ENCODE measurements around the gene CYB5RL.
A peak's percentile ranks its signal among the peaks of the same experiment; 100 is the strongest.

The CYB5RL gene

DNA sequence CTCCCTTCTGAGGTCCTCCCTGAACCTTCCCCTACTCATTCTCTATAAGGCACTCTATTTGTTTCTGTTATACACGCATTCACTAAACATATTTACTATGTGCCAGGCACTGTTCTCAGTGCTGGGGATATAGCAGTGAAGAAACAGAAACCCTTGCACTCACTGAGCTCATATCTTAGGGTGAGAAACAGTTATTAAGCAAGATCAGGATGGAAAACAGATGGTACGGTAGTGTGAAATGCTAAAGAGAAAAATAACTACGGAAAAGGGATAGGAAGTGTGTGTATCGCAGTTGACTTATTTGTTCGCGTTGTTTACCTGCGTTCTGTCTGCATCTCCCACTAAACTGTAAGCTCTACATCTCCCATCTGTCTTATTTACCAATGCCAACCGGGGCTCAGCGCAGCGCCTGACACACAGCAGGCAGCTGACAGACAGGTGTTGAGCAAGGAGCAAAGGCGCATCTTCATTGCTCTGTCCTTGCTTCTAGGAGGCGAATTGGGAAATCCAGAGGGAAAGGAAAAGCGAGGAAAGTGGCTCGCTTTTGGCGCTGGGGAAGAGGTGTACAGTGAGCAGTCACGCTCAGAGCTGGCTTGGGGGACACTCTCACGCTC is 572 bp downstream of the CYB5RL start:
- Histone ChIP-seq H3K4me3 (peak overlapping the region; percentile 94), H3K27me3 (no peaks in the 10 kb centered on the region), H4K20me1 (peaks cover 29% of the 10 kb centered on the region), H3K27ac (peak overlapping the region; percentile 85), H3K4me2 (peak overlapping the region; percentile 95), H3K9ac (peak overlapping the region; percentile 91), H3K36me3 (peaks cover 44% of the 10 kb centered on the region), H3K4me1 (peaks cover 33% of the 10 kb centered on the region), H3K9me3 (no peaks in the 10 kb centered on the region)
- no peak for TF ChIP-seq Cebpa-rat (IDR thresholded peaks at IDR 0.05)

GRCh38 chr1:54193453-54193852 is 6.4 kb downstream of the CYB5RL start:
- Histone ChIP-seq H3K4me1 (no peaks in the 10 kb centered on the region), H3K9ac (no peak overlapping the region), H4K20me1 (no peaks in the 10 kb centered on the region), H3K4me2 (no peak overlapping the region), H3K27ac (no peak overlapping the region), H3K9me3 (no peaks in the 10 kb centered on the region), H3K36me3 (peaks cover 76% of the 10 kb centered on the region), H3K4me3 (no peak overlapping the region), H3K27me3 (no peaks in the 10 kb centered on the region)
- no peak for TF ChIP-seq Cebpa-rat (IDR thresholded peaks at IDR 0.05)

DNA sequence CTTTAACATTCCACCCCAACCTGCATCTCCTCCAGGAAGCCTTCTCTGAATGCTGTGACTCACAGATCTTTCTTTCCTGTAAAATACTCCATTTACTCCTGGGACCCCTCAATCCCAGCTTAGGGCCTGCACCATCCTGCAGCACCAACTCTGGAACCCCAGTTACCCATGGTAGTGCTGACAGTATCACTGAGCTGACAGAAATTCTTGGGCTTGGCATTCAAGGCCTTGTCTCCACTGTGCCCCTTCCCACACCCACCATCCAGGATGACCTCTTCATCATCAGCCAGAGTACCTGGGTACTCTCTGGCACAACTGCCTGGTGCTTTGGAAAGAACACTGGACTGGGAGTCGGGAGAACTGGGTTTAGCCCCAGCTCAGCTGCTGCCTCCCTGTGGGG is 8.3 kb downstream of the CYB5RL start:
- H3K27me3 ChIP-seq = no peaks in the 10 kb centered on the region
- no peaks in the 10 kb centered on the region for H3K4me1 ChIP-seq
- no peak overlapping the region for H3K4me3 ChIP-seq
- no peak overlapping the region for H3K4me2 ChIP-seq
- H3K9me3 ChIP-seq = no peaks in the 10 kb centered on the region
- TF ChIP-seq Cebpa-rat (IDR thresholded peaks at IDR 0.05) = no peak
- no peak overlapping the region for H3K9ac ChIP-seq
- H3K36me3 ChIP-seq = peaks cover 95% of the 10 kb centered on the region
- no peak overlapping the region for H3K27ac ChIP-seq
- H4K20me1 ChIP-seq = no peaks in the 10 kb centered on the region

- no peak overlapping the region for H3K9ac ChIP-seq
- no peak overlapping the region for H3K4me2 ChIP-seq
- no peaks in the 10 kb centered on the region for H3K27me3 ChIP-seq
- H3K27ac ChIP-seq = no peak overlapping the region
- no peak overlapping the region for H3K4me3 ChIP-seq
- TF ChIP-seq Cebpa-rat (IDR thresholded peaks at IDR 0.05) = no peak
- no peaks in the 10 kb centered on the region for H3K9me3 ChIP-seq
- no peaks in the 10 kb centered on the region for H3K4me1 ChIP-seq
- no peaks in the 10 kb centered on the region for H4K20me1 ChIP-seq
- H3K36me3 ChIP-seq = peaks cover 89% of the 10 kb centered on the region
Observed at GRCh38 chr1:54190526-54190925, 9.3 kb downstream of the CYB5RL start.

DNA sequence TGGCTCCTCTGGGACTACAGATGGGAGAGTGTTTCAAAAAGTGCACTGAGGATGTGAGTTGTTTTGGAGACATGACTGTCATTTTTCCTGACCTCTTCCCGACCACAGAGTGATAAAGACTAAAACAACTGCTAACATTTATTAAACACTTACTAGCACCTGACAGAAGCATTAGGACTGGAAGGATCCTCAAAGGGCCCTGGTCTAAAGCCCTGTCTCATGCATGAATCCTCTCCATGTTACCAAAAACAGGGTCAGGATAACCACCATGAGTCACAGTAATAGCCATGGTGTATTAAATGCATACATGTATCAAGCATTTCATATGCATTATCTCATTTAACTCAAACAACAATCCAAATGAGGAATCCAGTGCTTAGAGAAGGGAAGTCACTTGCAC is 11.5 kb downstream of the CYB5RL start:
- TF ChIP-seq Cebpa-rat (IDR thresholded peaks at IDR 0.05) = no peak
- H3K36me3 ChIP-seq = peaks cover 79% of the 10 kb centered on the region
- H4K20me1 ChIP-seq = no peaks in the 10 kb centered on the region
- no peaks in the 10 kb centered on the region for H3K9me3 ChIP-seq
- H3K4me1 ChIP-seq = no peaks in the 10 kb centered on the region
- no peak overlapping the region for H3K4me3 ChIP-seq
- H3K9ac ChIP-seq = no peak overlapping the region
- no peak overlapping the region for H3K27ac ChIP-seq
- no peaks in the 10 kb centered on the region for H3K27me3 ChIP-seq
- H3K4me2 ChIP-seq = no peak overlapping the region

- no peaks in the 10 kb centered on the region for H4K20me1 ChIP-seq
Observed at GRCh38 chr1:54186056-54186455, 13.8 kb downstream of the CYB5RL start.

DNA sequence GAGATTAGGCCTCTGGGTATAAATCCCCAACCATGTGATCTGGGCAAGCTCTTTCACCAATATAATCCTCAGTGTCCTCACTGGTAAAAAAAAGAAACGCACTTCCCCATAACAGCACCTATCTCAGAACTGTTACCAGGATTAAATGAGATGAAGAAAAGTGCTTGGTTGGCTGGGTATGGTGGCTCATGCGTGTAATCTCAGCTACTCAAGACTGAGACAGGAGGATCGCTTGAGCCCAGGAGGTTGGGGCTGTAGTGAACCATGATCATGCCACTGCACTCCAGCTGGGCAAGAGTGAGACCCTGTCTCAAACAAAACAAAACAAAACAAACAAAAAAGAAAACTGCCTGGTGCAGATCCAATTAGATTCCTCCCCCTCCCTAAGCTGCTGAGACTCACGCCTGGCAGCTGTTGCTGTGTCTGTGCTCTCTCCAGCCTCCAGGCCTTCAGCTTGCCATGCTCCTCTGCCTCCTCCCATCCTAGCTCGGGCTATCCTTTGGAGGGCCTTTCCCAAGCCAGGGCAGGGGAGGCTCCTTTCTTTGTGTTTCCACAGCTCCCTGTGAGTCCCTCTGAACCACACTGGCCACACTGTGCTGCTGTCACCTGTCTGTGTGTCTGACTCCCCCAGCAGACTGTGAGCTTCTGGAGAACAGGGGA is 19.0 kb downstream of the CYB5RL start:
- no peak overlapping the region for H3K4me3 ChIP-seq
- H3K4me2 ChIP-seq = no peak overlapping the region
- peaks cover 61% of the 10 kb centered on the region for H3K36me3 ChIP-seq
- H3K9ac ChIP-seq = no peak overlapping the region
- H4K20me1 ChIP-seq = no peaks in the 10 kb centered on the region
- H3K27me3 ChIP-seq = no peaks in the 10 kb centered on the region
- no peaks in the 10 kb centered on the region for H3K9me3 ChIP-seq
- no peak overlapping the region for H3K27ac ChIP-seq
- TF ChIP-seq Cebpa-rat (IDR thresholded peaks at IDR 0.05) = no peak
- no peaks in the 10 kb centered on the region for H3K4me1 ChIP-seq

More at GRCh38 chr1:54186056-54186455, 13.8 kb downstream of the CYB5RL start:
- Histone ChIP-seq H3K9ac (no peak overlapping the region), H3K4me2 (no peak overlapping the region), H3K36me3 (peaks cover 75% of the 10 kb centered on the region), H3K9me3 (no peaks in the 10 kb centered on the region), H3K27me3 (no peaks in the 10 kb centered on the region), H3K4me1 (no peaks in the 10 kb centered on the region), H3K27ac (no peak overlapping the region), H3K4me3 (no peak overlapping the region)
- no peak for TF ChIP-seq Cebpa-rat (IDR thresholded peaks at IDR 0.05)

- no peaks in the 10 kb centered on the region for H3K9me3 ChIP-seq
- no peaks in the 10 kb centered on the region for H4K20me1 ChIP-seq
- no peaks in the 10 kb centered on the region for H3K27me3 ChIP-seq
- H3K27ac ChIP-seq = no peak overlapping the region
- no peak for TF ChIP-seq Cebpa-rat (IDR thresholded peaks at IDR 0.05)
- H3K4me3 ChIP-seq = no peak overlapping the region
- H3K4me2 ChIP-seq = no peak overlapping the region
- H3K4me1 ChIP-seq = peaks cover 10% of the 10 kb centered on the region
- H3K9ac ChIP-seq = no peak overlapping the region
- peaks cover 65% of the 10 kb centered on the region for H3K36me3 ChIP-seq
Observed at GRCh38 chr1:54178296-54179070, 21.3 kb downstream of the CYB5RL start.

DNA sequence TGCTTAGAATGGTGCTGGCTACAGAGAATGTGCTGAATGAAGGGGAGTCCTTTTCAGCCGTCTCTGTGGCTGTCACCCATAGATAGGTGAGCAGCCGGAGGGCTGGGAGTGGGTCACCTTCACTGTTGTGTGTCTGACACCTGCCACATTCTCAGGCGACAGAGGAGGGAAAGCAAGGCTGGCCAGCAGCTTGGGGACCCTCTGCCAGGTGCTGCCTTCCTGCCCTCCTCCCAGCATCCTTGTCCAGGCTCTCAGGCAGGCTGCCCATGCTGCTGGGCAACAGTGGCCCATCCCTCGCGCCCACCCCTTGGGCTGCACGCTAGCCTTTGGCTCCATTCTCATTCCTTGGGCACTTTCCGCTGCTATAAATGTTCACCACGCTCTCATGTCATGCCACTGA is 22.1 kb downstream of the CYB5RL start:
- H3K27ac ChIP-seq = no peak overlapping the region
- H3K9ac ChIP-seq = no peak overlapping the region
- H3K27me3 ChIP-seq = no peaks in the 10 kb centered on the region
- peaks cover 60% of the 10 kb centered on the region for H3K36me3 ChIP-seq
- no peak overlapping the region for H3K4me2 ChIP-seq
- H3K9me3 ChIP-seq = no peaks in the 10 kb centered on the region
- no peaks in the 10 kb centered on the region for H4K20me1 ChIP-seq
- TF ChIP-seq Cebpa-rat (IDR thresholded peaks at IDR 0.05) = no peak
- H3K4me3 ChIP-seq = no peak overlapping the region
- peaks cover 17% of the 10 kb centered on the region for H3K4me1 ChIP-seq

Data from BLaER1 (cell line).